ENCODE measurements around the gene NAALADL2. TPM values are rescaled to one million over a fixed set of nuclear protein-coding genes. Genes with fewer than 3 reads are reported as not detected.

Gene NAALADL2
- polyA plus RNA-seq, 3 donors, result not detected

DNA sequence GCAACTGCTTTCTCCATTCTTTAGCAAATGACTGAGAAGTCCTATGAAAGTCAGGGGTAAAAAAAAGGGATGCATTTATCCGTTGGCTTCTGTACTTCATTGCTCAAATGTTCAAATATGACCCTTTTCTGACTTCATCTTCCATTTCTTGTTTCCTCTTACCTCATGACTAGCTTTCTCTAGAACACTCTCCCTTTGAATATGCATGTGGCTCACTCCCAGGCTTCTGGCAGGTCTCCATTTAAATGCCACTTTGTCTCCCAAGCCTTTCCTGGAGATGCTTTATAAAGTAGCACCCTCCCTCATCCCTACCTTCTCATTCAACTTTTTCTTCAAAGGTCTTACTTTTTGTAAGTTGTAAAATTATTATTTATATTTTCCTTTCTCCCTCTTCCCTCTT is 781.8 kb downstream of the NAALADL2 start:
- no peak overlapping the region for H3K9ac ChIP-seq (ENCODE audit: insufficient read depth, low read length, poor library complexity, severe bottlenecking)
- DNase-seq, result no peak
- peaks cover 14 to 21% of the 10 kb centered on the region in 2 donors for H3K9me3 ChIP-seq (replicated peaks in 1 of 2; ENCODE audit: control insufficient read depth in 1 of 2, insufficient read depth in 1 of 2, low read length in 2 of 2)
- Mint-ChIP-seq H3K4me1 (no peaks in the 10 kb centered on the region), H3K9me3 (peaks cover 2 to 17% (median 8%) of the 10 kb centered on the region in 7 donors), H3K27me3 (ENCODE audit: low read depth in 3 of 3) (peaks cover 0 to 2% (median 2%) of the 10 kb centered on the region in 3 donors), H3K36me3 (no peaks in the 10 kb centered on the region), H3K4me3 (no peak overlapping the region), H3K27ac (no peak overlapping the region)
- TF ChIP-seq, protein P1, sequence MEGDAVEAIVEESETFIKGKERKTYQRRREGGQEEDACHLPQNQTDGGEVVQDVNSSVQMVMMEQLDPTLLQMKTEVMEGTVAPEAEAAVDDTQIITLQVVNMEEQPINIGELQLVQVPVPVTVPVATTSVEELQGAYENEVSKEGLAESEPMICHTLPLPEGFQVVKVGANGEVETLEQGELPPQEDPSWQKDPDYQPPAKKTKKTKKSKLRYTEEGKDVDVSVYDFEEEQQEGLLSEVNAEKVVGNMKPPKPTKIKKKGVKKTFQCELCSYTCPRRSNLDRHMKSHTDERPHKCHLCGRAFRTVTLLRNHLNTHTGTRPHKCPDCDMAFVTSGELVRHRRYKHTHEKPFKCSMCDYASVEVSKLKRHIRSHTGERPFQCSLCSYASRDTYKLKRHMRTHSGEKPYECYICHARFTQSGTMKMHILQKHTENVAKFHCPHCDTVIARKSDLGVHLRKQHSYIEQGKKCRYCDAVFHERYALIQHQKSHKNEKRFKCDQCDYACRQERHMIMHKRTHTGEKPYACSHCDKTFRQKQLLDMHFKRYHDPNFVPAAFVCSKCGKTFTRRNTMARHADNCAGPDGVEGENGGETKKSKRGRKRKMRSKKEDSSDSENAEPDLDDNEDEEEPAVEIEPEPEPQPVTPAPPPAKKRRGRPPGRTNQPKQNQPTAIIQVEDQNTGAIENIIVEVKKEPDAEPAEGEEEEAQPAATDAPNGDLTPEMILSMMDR (IDR thresholded peaks at IDR 0.05), result no peak
- H3K4me1 ChIP-seq (ENCODE audit: control insufficient read depth in 1 of 2, insufficient read depth in 2 of 2, low read length in 2 of 2), result no peaks in the 10 kb centered on the region
- intact Hi-C loops (cut with micrococcal nuclease), result no loop called here
- H3K36me3 ChIP-seq (replicated peaks in 1 of 2; ENCODE audit: control insufficient read depth in 1 of 2, insufficient read depth in 2 of 2, low read length in 2 of 2), result no peaks in the 10 kb centered on the region
- H3K4me3 ChIP-seq (replicated peaks in 1 of 3; ENCODE audit: low read depth in 2 of 3, low read length in 3 of 3), result no peak overlapping the region
- H3K4me2 ChIP-seq (replicated peaks; ENCODE audit: extremely low read depth, low read length, poor library complexity, severe bottlenecking), result no peak overlapping the region
- H3K27ac ChIP-seq (ENCODE audit: low read depth in 1 of 2, low read length in 2 of 2), result no peak overlapping the region
- H4K20me1 ChIP-seq (ENCODE audit: insufficient read depth, low read length), result no peaks in the 10 kb centered on the region
- no peaks in the 10 kb centered on the region for H3K27me3 ChIP-seq (ENCODE audit: control insufficient read depth in 2 of 2, insufficient read depth in 2 of 2, low read length in 2 of 2)
- H2AFZ ChIP-seq (ENCODE audit: insufficient read depth, low read depth, low read length, poor library complexity, severe bottlenecking), result no peak overlapping the region
- no CpG with 5 or more reads among the region's 1 CpG for WGBS (ENCODE audit: insufficient coverage)
- H3K79me2 ChIP-seq (ENCODE audit: insufficient read depth, low read length), result no peaks in the 10 kb centered on the region

DNA sequence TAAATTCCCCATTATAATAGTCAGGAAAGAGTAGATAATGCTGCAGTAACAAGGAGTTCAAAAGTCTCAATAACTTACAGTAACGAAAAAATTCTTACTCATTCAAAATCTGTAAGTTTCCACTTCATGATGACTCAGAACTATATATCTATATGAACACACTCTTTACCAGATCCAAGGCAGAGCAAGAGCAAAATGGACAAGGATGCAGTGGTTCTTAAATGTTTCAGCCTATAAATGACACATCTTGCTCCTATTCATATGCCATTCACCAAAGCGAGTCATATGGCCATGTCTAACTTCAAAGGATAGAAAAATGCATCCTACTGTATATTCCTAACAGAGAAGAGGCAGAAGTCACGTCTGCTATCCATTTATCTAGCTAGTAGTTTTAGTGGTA is 787.7 kb downstream of the NAALADL2 start:
- no peaks in the 10 kb centered on the region for H3K36me3 ChIP-seq (replicated peaks in 1 of 2; ENCODE audit: control insufficient read depth in 1 of 2, insufficient read depth in 2 of 2, low read length in 2 of 2)
- no peaks in the 10 kb centered on the region for H3K4me1 ChIP-seq (ENCODE audit: control insufficient read depth in 1 of 2, insufficient read depth in 2 of 2, low read length in 2 of 2)
- H3K9me3 ChIP-seq (replicated peaks in 1 of 2; ENCODE audit: control insufficient read depth in 1 of 2, insufficient read depth in 1 of 2, low read length in 2 of 2), result peaks cover 5 to 19% of the 10 kb centered on the region in 2 donors
- no peaks in the 10 kb centered on the region for H4K20me1 ChIP-seq (ENCODE audit: insufficient read depth, low read length)
- H3K27ac Mint-ChIP-seq, result no peak overlapping the region
- H3K4me1 Mint-ChIP-seq, result no peaks in the 10 kb centered on the region
- no peak for DNase-seq
- no peak overlapping the region for H3K27ac ChIP-seq (ENCODE audit: low read depth in 1 of 2, low read length in 2 of 2)
- intact Hi-C loops (cut with micrococcal nuclease), result no loop called here
- no CpG with 5 or more reads among the region's 3 CpGs for WGBS (ENCODE audit: insufficient coverage)
- no peaks in the 10 kb centered on the region for H3K27me3 ChIP-seq (ENCODE audit: control insufficient read depth in 2 of 2, insufficient read depth in 2 of 2, low read length in 2 of 2)
- peaks cover 4 to 10% (median 7%) of the 10 kb centered on the region in 7 donors for H3K9me3 Mint-ChIP-seq
- H3K4me3 ChIP-seq (replicated peaks in 1 of 3; ENCODE audit: low read depth in 2 of 3, low read length in 3 of 3), result no peak overlapping the region
- TF ChIP-seq, protein P1 (IDR thresholded peaks at IDR 0.05), result no peak
- no peaks in the 10 kb centered on the region for H3K79me2 ChIP-seq (ENCODE audit: insufficient read depth, low read length)
- no peak overlapping the region for H3K4me3 Mint-ChIP-seq
- H2AFZ ChIP-seq (ENCODE audit: insufficient read depth, low read depth, low read length, poor library complexity, severe bottlenecking), result no peak overlapping the region
- no peak overlapping the region for H3K4me2 ChIP-seq (replicated peaks; ENCODE audit: extremely low read depth, low read length, poor library complexity, severe bottlenecking)
- no peaks in the 10 kb centered on the region for H3K36me3 Mint-ChIP-seq
- H3K9ac ChIP-seq (ENCODE audit: insufficient read depth, low read length, poor library complexity, severe bottlenecking), result no peak overlapping the region
- H3K27me3 Mint-ChIP-seq (ENCODE audit: low read depth in 3 of 3), result peaks cover 0 to 2% (median 2%) of the 10 kb centered on the region in 3 donors

All from CD14-positive monocyte (primary cell).